PC-9 (cell line): ENCODE measurements around the gene ADAMTS8. TPM values are rescaled to one million over a fixed set of nuclear protein-coding genes. Genes with fewer than 3 reads are reported as not detected.

Experiments
- BruUV-seq: library from RNA; stranded (reverse); fragments of 400-500 nt; replicated peaks from 2 replicates; lab custom pipeline; 2021; lab: Mats Ljungman, UMichigan
- CTCF ChIA-PET: fragments of 300-600 bp; sonication (Branson Sonifier 250); formaldehyde crosslinking; loops from one replicate; lab custom pipeline; 2022; ENCODE audit warnings: antibody characterized with exemption; lab: Charles Lee
- POLR2A ChIA-PET: fragments of 300-600 bp; sonication (Branson Sonifier 250); formaldehyde crosslinking; loops from one replicate; lab custom pipeline; 2022; ENCODE audit warnings: antibody characterized with exemption; ENCODE audit not compliant: unreplicated experiment; lab: Charles Lee
- DNase-seq, 2 experiments: peaks; one replicate each; pipeline versions ENCODE4 v3.0.0 to v3.0.0-alpha.2; 2015 to 2022; ENCODE audit warnings: mixed read lengths in 1 of 2
- H2AFZ ChIP-seq: fragments of 200-600 bp; sonication (generic); 2 replicates; pipeline ENCODE4 v1.8.1; 2017; ENCODE audit warnings: antibody characterized with exemption
- H3F3A ChIP-seq: fragments of 200-600 bp; sonication (generic); 2 replicates; pipeline ENCODE4 v1.8.1; 2017; ENCODE audit warnings: antibody characterized with exemption, mild to moderate bottlenecking, low read depth; ENCODE audit not compliant: insufficient read depth
- H3K27ac ChIP-seq: fragments of 200-600 bp; sonication (generic); 2 replicates; pipeline ENCODE4 v1.6.1; 2016; ENCODE audit warnings: mixed run types
- H3K27me3 ChIP-seq: fragments of 200-600 bp; sonication (generic); 2 replicates; pipeline ENCODE4 v1.6.1; 2016; ENCODE audit warnings: low read depth, mixed run types; ENCODE audit not compliant: insufficient read depth
- H3K36me3 ChIP-seq: fragments of 200-600 bp; sonication (generic); 2 replicates; pipeline ENCODE4 v1.6.1; 2016; ENCODE audit warnings: low read depth, mixed run types
- H3K4me1 ChIP-seq: fragments of 200-600 bp; sonication (generic); replicated peaks from 2 replicates; pipeline ENCODE4 v1.6.1; 2016; ENCODE audit warnings: mixed run types; ENCODE audit not compliant: insufficient read depth
- H3K4me2 ChIP-seq: fragments of 200-600 bp; sonication (generic); 2 replicates; pipeline ENCODE4 v1.6.1; 2017; ENCODE audit warnings: mixed run types
- H3K4me3 ChIP-seq: fragments of 200-600 bp; sonication (generic); 2 replicates; pipeline ENCODE4 v1.6.1; 2016; ENCODE audit warnings: mixed run types
- H3K79me2 ChIP-seq: fragments of 200-600 bp; sonication (generic); 2 replicates; pipeline ENCODE4 v1.6.1; 2017; ENCODE audit warnings: low read depth, mixed run types
- H3K9me2 ChIP-seq: fragments of 200-600 bp; sonication (generic); 2 replicates; pipeline ENCODE4 v1.8.1; 2017; ENCODE audit warnings: mild to moderate bottlenecking; ENCODE audit not compliant: insufficient read depth
- H3K9me3 ChIP-seq: fragments of 200-600 bp; sonication (generic); 2 replicates; pipeline ENCODE4 v1.8.1; 2016; ENCODE audit warnings: low read depth; ENCODE audit not compliant: insufficient read depth
- H4K20me1 ChIP-seq: fragments of 200-600 bp; sonication (generic); 2 replicates; pipeline ENCODE4 v1.8.1; 2017; ENCODE audit not compliant: insufficient read depth
- EZH2 ChIP-seq: fragments of 200-600 bp; sonication (generic); IDR thresholded peaks from 2 replicates; pipeline ENCODE4 v1.8.0; 2017; ENCODE audit warnings: antibody characterized with exemption, low read depth
- intact Hi-C: fragments of 100-400 bp; cut with micrococcal nuclease; formaldehyde crosslinking; loops from one replicate; pipeline ENCODE4 v1.10.0; 2022; ENCODE audit not compliant: unreplicated experiment
- total RNA-seq: library from RNA; stranded (reverse); gene quantifications from 2 replicates; pipeline ENCODE4 v1.2.3, GENCODE V29; 2021
- TF ChIP-seq, protein P1 (sequence below): fragments of 200-600 bp; sonication (generic); conservative IDR thresholded peaks from 2 replicates; pipeline ENCODE4 v1.6.1; 2017; ENCODE audit warnings: mixed run types, antibody characterized with exemption, mild to moderate bottlenecking, moderate library complexity

The ADAMTS8 gene
- total RNA-seq, 1 experiment from 2014 or later: not detected

GRCh38 chr11:130433357-130433756 is 4.9 kb upstream of the ADAMTS8 start:
- DNase-seq: no peak
- POLR2A ChIA-PET: interaction anchor here (0.5 to 0.9 kb wide), 2 partner anchors 471 to 554 kb away, joined by 6 to 9 read pairs; no protein-coding TSS in a partner anchor
- Histone ChIP-seq H3K36me3 (no peaks in the 10 kb centered on the region), H3K4me3 (no peak overlapping the region), H3K27me3 (peaks cover 22% of the 10 kb centered on the region), H3K4me2 (no peak overlapping the region), H3F3A (no peaks in the 10 kb centered on the region; the same call in 1 of the 2 replicates), H3K27ac (no peak overlapping the region), H3K4me1 (0 out of 2 replicates have a peak, but pooled peaks cover 4% of the 10 kb centered on the region), H3K79me2 (no peaks in the 10 kb centered on the region), H4K20me1 (no peaks in the 10 kb centered on the region), H3K9me3 (no peaks in the 10 kb centered on the region), H2AFZ (no peak overlapping the region), H3K9me2 (no peaks in the 10 kb centered on the region)
- CTCF ChIA-PET: interaction anchor here (2.5 kb wide), 1 partner anchor 429 kb away, joined by 17 read pairs; no protein-coding TSS in a partner anchor
- no TSS peak for BruUV-seq
- TF ChIP-seq, protein P1, sequence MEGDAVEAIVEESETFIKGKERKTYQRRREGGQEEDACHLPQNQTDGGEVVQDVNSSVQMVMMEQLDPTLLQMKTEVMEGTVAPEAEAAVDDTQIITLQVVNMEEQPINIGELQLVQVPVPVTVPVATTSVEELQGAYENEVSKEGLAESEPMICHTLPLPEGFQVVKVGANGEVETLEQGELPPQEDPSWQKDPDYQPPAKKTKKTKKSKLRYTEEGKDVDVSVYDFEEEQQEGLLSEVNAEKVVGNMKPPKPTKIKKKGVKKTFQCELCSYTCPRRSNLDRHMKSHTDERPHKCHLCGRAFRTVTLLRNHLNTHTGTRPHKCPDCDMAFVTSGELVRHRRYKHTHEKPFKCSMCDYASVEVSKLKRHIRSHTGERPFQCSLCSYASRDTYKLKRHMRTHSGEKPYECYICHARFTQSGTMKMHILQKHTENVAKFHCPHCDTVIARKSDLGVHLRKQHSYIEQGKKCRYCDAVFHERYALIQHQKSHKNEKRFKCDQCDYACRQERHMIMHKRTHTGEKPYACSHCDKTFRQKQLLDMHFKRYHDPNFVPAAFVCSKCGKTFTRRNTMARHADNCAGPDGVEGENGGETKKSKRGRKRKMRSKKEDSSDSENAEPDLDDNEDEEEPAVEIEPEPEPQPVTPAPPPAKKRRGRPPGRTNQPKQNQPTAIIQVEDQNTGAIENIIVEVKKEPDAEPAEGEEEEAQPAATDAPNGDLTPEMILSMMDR: no peak
- no peak for TF ChIP-seq EZH2
- intact Hi-C loops: loop anchor here (5.0 to 10.0 kb wide), 3 partner anchors 41 to 511 kb away; no protein-coding TSS in a partner anchor

- H4K20me1 ChIP-seq: no peaks in the 10 kb centered on the region
- no peaks in the 10 kb centered on the region; the same call in 1 of the 2 replicates for H3F3A ChIP-seq
- intact Hi-C loops: loop anchor here (1.0 to 10.0 kb wide), 5 partner anchors 40 to 510 kb away; no protein-coding TSS in a partner anchor
- ChIA-PET CTCF (interaction anchor here (0.9 to 1.7 kb wide), 3 partner anchors 427 to 466 kb away, joined by 3 to 6 read pairs (median 5); no protein-coding TSS in a partner anchor), POLR2A (no interaction called here)
- H3K9me2 ChIP-seq: no peaks in the 10 kb centered on the region
- TF ChIP-seq, protein P1: no peak
- TF ChIP-seq EZH2: no peak
- H3K4me1 ChIP-seq: 0 out of 2 replicates have a peak, but pooled peaks cover 4% of the 10 kb centered on the region
- H3K27me3 ChIP-seq: peaks cover 27% of the 10 kb centered on the region
- DNase-seq: no peak
- no peaks in the 10 kb centered on the region for H3K9me3 ChIP-seq
- H2AFZ ChIP-seq: no peak overlapping the region
- no peak overlapping the region for H3K4me2 ChIP-seq
- H3K27ac ChIP-seq: no peak overlapping the region
- H3K79me2 ChIP-seq: no peaks in the 10 kb centered on the region
- H3K4me3 ChIP-seq: no peak overlapping the region
- BruUV-seq: no TSS peak
- H3K36me3 ChIP-seq: no peaks in the 10 kb centered on the region
Observed at GRCh38 chr11:130431801-130432200, 3.4 kb upstream of the ADAMTS8 start.

DNA sequence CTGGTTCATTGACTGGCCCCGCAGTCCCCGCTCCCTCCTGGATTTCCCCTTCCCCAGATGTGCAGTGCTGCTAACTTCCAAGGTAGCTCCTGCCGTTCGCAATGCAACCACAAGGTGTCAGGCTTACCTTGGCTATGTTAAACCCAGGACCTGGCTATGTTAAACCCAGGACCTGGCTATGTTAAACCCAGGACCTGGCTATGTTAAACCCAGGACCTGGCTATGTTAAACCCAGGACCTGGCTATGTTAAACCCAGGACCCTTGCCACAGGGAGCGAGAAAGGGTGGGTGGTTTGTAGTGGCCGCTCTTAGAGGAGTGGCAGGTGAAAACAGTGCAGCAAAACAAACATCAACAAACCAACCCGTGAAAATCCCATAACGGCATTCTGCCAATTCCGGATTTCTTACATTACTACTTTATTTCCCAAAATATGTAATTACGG is 2.9 kb upstream of the ADAMTS8 start:
- Histone ChIP-seq H3K36me3 (no peaks in the 10 kb centered on the region), H3K9me2 (no peaks in the 10 kb centered on the region), H3K4me1 (0 out of 2 replicates have a peak, but pooled peaks cover 4% of the 10 kb centered on the region), H3K4me2 (no peak overlapping the region), H3K79me2 (no peaks in the 10 kb centered on the region), H3K27ac (no peak overlapping the region), H3K4me3 (no peak overlapping the region), H2AFZ (no peak overlapping the region), H3K27me3 (peaks cover 32% of the 10 kb centered on the region), H3F3A (no peaks in the 10 kb centered on the region; the same call in 1 of the 2 replicates), H3K9me3 (no peaks in the 10 kb centered on the region), H4K20me1 (no peaks in the 10 kb centered on the region)
- peak; percentile 48 to 72 for DNase-seq
- POLR2A ChIA-PET: interaction anchor here (0.6 kb wide), 1 partner anchor 463 kb away, joined by 6 read pairs; no protein-coding TSS in a partner anchor
- TF ChIP-seq EZH2: no peak
- TF ChIP-seq, protein P1: peak; percentile 80
- CTCF ChIA-PET: interaction anchor here (0.6 to 1.8 kb wide), 7 partner anchors 47 to 530 kb away, joined by 3 to 15 read pairs (median 6); no protein-coding TSS in a partner anchor
- intact Hi-C loops: loop anchor here (1.0 to 10.0 kb wide), 5 partner anchors 39 to 509 kb away; no protein-coding TSS in a partner anchor
- BruUV-seq: no TSS peak
